DOHH2 (cell line): ENCODE measurements around the gene WASL.

Experiments used
- H3F3A ChIP-seq: fragments of 200-600 bp; sonication (generic), shearing (Covaris generic); 2 replicates; pipeline ENCODE4 v1.6.0; 2016; ENCODE audit warnings: antibody characterized with exemption, mild to moderate bottlenecking; ENCODE audit not compliant: control insufficient read depth, insufficient read depth
- H3K27ac ChIP-seq: fragments of 200-600 bp; sonication (generic); 2 replicates; pipeline ENCODE4 v1.5.1; 2014; ENCODE audit warnings: low read depth, mild to moderate bottlenecking, low read length, moderate library complexity
- H3K27me3 ChIP-seq: fragments of 200-600 bp; sonication (generic); 2 replicates; pipeline ENCODE4 v1.6.1; 2014; ENCODE audit warnings: mild to moderate bottlenecking, low read length, mixed read lengths; ENCODE audit not compliant: control insufficient read depth
- H3K36me3 ChIP-seq: fragments of 200-600 bp; sonication (generic); 2 replicates; pipeline ENCODE4 v1.6.1; 2014; ENCODE audit warnings: mild to moderate bottlenecking, low read length, moderate library complexity, mixed read lengths; ENCODE audit not compliant: control insufficient read depth
- H3K4me1 ChIP-seq: fragments of 200-600 bp; sonication (generic); 2 replicates; pipeline ENCODE4 v1.6.1; 2014; ENCODE audit warnings: mild to moderate bottlenecking, low read length, mixed read lengths; ENCODE audit not compliant: control insufficient read depth
- H3K4me2 ChIP-seq: fragments of 200-600 bp; sonication (generic); 2 replicates; pipeline ENCODE4 v1.6.0; 2014; ENCODE audit warnings: mild to moderate bottlenecking, low read length, moderate library complexity
- H3K4me3 ChIP-seq: fragments of 200-600 bp; sonication (generic); 2 replicates; pipeline ENCODE4 v1.5.1; 2014; ENCODE audit warnings: mild to moderate bottlenecking, low read length, mixed read lengths
- H3K79me2 ChIP-seq: fragments of 200-600 bp; sonication (generic); 2 replicates; pipeline ENCODE4 v1.6.1; 2014; ENCODE audit warnings: mild to moderate bottlenecking, low read length, mixed read lengths; ENCODE audit not compliant: control insufficient read depth
- H3K9me2 ChIP-seq: fragments of 200-600 bp; sonication (generic); replicated peaks from 2 replicates; pipeline ENCODE4 v1.6.1; 2014; ENCODE audit warnings: mild to moderate bottlenecking, low read length, mixed read lengths; ENCODE audit not compliant: control insufficient read depth
- H3K9me3 ChIP-seq: fragments of 200-600 bp; sonication (generic); 2 replicates; pipeline ENCODE4 v1.6.1; 2014; ENCODE audit warnings: antibody characterized with exemption, low read length, mixed read lengths; ENCODE audit not compliant: control insufficient read depth, insufficient read depth
- H4K20me1 ChIP-seq: fragments of 200-600 bp; sonication (generic); 2 replicates; pipeline ENCODE4 v1.6.0; 2014; ENCODE audit warnings: low read depth, mild to moderate bottlenecking, antibody characterized with exemption, low read length, moderate library complexity; ENCODE audit not compliant: control insufficient read depth, insufficient read depth
- CTCF ChIP-seq: fragments of 200-600 bp; sonication (generic); IDR thresholded peaks from one replicate; pipeline ENCODE4 v1.5.1; 2014; ENCODE audit warnings: antibody characterized with exemption, mild to moderate bottlenecking, low read depth, low read length; ENCODE audit not compliant: poor library complexity, severe bottlenecking
- EZH2phosphoT487 ChIP-seq: fragments of 200-600 bp; sonication (generic); IDR thresholded peaks from 2 replicates; pipeline ENCODE4 v1.6.1; 2017; ENCODE audit warnings: borderline replicate concordance, mild to moderate bottlenecking, antibody characterized with exemption, low read length, moderate library complexity, mixed read lengths

WASL gene

DNA sequence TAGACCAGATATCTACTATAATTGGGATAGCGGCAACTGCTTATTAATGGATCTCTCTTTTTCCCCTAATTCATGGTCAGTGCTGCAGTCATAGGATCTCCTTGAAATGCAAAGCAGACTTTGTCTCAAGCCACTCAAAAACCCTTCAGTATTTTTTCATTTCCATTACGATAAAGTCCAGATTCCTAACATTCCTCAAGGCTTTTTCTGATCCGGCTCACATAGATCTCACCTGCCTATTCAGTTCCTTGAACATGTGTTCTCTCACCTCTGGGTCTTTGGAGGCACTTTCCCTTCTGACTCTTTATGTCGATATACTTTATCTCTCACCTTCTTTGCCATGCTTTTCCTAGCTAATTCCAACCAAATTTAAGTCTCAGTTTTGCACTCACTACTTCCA is 25.7 kb upstream of the WASL start:
- Histone ChIP-seq H3F3A (no peaks in the 10 kb centered on the region), H3K27ac (no peak overlapping the region), H3K4me2 (no peak overlapping the region), H3K79me2 (no peaks in the 10 kb centered on the region), H3K27me3 (peaks cover 13% of the 10 kb centered on the region; the same call in 1 of the 2 replicates), H3K4me1 (peaks cover 5% of the 10 kb centered on the region; the same call in 1 of the 2 replicates), H3K9me2 (no peaks in the 10 kb centered on the region), H3K4me3 (no peak overlapping the region), H3K9me3 (no peaks in the 10 kb centered on the region), H4K20me1 (no peaks in the 10 kb centered on the region), H3K36me3 (no peaks in the 10 kb centered on the region)
- TF ChIP-seq EZH2phosphoT487: no peak
- TF ChIP-seq CTCF: no peak

GRCh38 chr7:123773481-123773880 is 24.7 kb upstream of the WASL start:
- Histone ChIP-seq H3K9me3 (no peaks in the 10 kb centered on the region), H3K36me3 (no peaks in the 10 kb centered on the region), H3K27me3 (peaks cover 10% of the 10 kb centered on the region; the same call in 1 of the 2 replicates), H3K4me3 (no peak overlapping the region), H3F3A (no peaks in the 10 kb centered on the region), H4K20me1 (no peaks in the 10 kb centered on the region), H3K79me2 (no peaks in the 10 kb centered on the region), H3K27ac (no peak overlapping the region), H3K9me2 (no peaks in the 10 kb centered on the region), H3K4me2 (no peak overlapping the region), H3K4me1 (peaks cover 5% of the 10 kb centered on the region; the same call in 1 of the 2 replicates)
- TF ChIP-seq EZH2phosphoT487: no peak
- no peak for TF ChIP-seq CTCF

- no peak overlapping the region for H3K27ac ChIP-seq
- H3K4me2 ChIP-seq: no peak overlapping the region
- no peaks in the 10 kb centered on the region for H3K9me2 ChIP-seq
These were observed 23.8 kb upstream of the WASL start for GRCh38 chr7:123772652-123773051.

More at GRCh38 chr7:123772652-123773051, 23.8 kb upstream of the WASL start:
- Histone ChIP-seq H3K9me3 (no peaks in the 10 kb centered on the region), H3K27me3 (0 out of 2 replicates have a peak, but pooled peaks cover 10% of the 10 kb centered on the region), H3K4me1 (peaks cover 5% of the 10 kb centered on the region; the same call in 1 of the 2 replicates), H3K36me3 (no peaks in the 10 kb centered on the region), H4K20me1 (no peaks in the 10 kb centered on the region), H3K79me2 (no peaks in the 10 kb centered on the region), H3F3A (no peaks in the 10 kb centered on the region), H3K4me3 (no peak overlapping the region)
- TF ChIP-seq CTCF (no peak), EZH2phosphoT487 (no peak)
